Sigmoid colon (tissue), 4 donors: ENCODE measurements around the gene OR1J1.

Experiments used
- EP300 ChIP-seq, 4 donors: sonication (generic); formaldehyde crosslinking; IDR thresholded peaks; one replicate each; pipeline ENCODE4 v1.6.1; 2017; ENCODE audit warnings: antibody characterized with exemption in 4 of 4
- TF ChIP-seq, protein P1 (sequence below), 4 experiments: fragments of 450-650 bp in 3 of 4; fragments of 200-600 bp in 1 of 4; IDR thresholded peaks; one replicate each; pipeline ENCODE4 v1.5.1; 2016 to 2019; ENCODE audit warnings: antibody characterized with exemption in 4 of 4, mild to moderate bottlenecking in 3 of 4, moderate library complexity in 2 of 4

DNA sequence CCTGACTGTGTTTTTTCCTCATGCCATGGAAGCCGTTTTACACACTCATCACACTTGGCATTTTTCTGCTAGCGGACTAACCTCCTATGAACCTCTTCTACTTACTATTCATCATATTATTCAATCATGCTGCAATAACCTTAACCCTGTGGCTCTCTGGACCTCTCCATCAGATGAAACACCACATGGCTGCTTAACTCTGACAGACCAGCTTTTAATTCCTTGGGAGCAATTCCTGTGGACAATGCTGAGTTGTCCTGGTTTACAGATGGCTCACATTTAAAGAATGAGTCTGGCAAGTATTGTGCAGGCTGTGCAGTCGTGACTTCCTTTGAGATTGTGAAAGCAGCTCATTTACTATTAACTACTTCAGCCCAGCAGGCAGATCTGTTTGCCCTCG is 9.0 kb downstream of the OR1J1 start:
- no peak for TF ChIP-seq EP300 (IDR thresholded peaks at IDR 0.05)
- TF ChIP-seq, protein P1, sequence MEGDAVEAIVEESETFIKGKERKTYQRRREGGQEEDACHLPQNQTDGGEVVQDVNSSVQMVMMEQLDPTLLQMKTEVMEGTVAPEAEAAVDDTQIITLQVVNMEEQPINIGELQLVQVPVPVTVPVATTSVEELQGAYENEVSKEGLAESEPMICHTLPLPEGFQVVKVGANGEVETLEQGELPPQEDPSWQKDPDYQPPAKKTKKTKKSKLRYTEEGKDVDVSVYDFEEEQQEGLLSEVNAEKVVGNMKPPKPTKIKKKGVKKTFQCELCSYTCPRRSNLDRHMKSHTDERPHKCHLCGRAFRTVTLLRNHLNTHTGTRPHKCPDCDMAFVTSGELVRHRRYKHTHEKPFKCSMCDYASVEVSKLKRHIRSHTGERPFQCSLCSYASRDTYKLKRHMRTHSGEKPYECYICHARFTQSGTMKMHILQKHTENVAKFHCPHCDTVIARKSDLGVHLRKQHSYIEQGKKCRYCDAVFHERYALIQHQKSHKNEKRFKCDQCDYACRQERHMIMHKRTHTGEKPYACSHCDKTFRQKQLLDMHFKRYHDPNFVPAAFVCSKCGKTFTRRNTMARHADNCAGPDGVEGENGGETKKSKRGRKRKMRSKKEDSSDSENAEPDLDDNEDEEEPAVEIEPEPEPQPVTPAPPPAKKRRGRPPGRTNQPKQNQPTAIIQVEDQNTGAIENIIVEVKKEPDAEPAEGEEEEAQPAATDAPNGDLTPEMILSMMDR (IDR thresholded peaks at IDR 0.05), result no peak
